Measurements from ENCODE around the gene CORO2B.

DNA sequence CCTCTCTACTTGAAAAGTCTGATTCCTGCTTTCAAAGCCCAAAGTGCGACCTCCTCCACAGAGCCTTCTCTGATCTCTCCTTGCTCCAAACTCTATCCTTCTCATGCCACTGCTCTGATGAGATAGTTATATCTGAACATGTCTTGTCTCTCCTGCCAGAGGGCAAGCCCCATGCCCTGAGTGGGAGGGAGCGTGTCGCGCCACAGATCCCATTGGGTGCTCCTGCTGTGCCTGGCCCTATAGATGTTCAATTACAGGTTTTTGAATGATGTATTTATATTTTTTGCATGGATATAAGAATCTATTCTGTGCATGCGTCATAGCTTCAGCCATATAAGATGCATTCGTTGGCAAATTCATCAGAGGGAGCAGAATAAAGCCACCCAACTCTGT, 20.4 kb downstream of the CORO2B start:
- TF ChIP-seq, protein P1, sequence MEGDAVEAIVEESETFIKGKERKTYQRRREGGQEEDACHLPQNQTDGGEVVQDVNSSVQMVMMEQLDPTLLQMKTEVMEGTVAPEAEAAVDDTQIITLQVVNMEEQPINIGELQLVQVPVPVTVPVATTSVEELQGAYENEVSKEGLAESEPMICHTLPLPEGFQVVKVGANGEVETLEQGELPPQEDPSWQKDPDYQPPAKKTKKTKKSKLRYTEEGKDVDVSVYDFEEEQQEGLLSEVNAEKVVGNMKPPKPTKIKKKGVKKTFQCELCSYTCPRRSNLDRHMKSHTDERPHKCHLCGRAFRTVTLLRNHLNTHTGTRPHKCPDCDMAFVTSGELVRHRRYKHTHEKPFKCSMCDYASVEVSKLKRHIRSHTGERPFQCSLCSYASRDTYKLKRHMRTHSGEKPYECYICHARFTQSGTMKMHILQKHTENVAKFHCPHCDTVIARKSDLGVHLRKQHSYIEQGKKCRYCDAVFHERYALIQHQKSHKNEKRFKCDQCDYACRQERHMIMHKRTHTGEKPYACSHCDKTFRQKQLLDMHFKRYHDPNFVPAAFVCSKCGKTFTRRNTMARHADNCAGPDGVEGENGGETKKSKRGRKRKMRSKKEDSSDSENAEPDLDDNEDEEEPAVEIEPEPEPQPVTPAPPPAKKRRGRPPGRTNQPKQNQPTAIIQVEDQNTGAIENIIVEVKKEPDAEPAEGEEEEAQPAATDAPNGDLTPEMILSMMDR (IDR thresholded peaks at IDR 0.05): no peak
- TF ChIP-seq EP300 (IDR thresholded peaks at IDR 0.05) (no peak), POLR2A (IDR thresholded peaks at IDR 0.05) (no peak)

Measured in ovary (tissue), 3 donors.